Stromal cell of bone marrow (primary cell): Measurements from ENCODE around the gene AGFG1.

Experiments used
- DNase-seq: peaks from one replicate; pipeline ENCODE4 v3.0.0-alpha.2; 2012; ENCODE audit warnings: low read depth

Gene AGFG1

DNA sequence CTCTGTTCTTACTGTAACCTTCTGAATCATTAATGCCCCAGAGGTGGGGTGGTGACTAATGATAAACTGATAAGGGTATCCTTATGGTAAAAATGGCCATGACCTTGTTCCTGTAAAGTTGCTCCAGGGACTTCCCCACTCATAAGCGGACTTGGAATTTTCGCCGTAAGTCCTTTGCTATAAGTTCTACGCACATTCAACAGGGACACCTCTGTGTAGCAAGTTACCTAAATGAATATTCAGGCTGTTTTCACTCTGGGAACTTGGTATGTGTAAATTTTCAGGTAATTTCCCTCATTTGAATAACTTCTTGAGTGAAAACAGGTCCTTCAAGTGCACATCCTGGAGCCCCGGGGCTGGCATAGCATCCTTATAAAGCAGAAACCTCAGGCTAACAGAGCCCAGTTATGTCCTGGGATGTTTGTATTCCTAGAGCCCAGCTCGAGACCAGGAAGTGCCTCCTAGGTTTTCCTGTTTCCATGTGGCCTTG, 9.4 kb upstream of the AGFG1 start:
- DNase-seq: no peak

GRCh38 chr2:227462972-227463931, 8.7 kb upstream of the AGFG1 start:
- DNase-seq: no peak

DNA sequence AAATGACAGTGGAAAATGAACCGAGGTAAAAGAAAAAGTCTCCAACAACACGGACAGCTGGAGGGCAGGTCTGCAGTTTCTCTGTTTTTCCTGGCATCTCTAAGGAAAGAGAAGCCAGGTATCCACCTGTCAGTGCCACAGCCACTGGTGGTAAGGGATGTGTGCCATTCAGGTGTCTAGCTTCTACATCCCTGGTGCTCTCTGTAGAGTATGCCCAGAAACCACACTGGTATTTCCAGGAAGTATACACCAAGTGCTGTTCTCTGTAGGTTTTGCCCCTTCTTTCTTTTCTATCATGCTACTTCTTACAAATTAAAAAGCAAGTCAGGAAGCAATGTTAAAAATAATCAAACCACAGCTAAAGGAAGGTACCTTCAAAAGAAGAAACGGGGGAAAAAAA, 7.6 kb upstream of the AGFG1 start:
- no peak for DNase-seq

GRCh38 chr2:227464851-227465250, 7.1 kb upstream of the AGFG1 start:
- no peak for DNase-seq

DNA sequence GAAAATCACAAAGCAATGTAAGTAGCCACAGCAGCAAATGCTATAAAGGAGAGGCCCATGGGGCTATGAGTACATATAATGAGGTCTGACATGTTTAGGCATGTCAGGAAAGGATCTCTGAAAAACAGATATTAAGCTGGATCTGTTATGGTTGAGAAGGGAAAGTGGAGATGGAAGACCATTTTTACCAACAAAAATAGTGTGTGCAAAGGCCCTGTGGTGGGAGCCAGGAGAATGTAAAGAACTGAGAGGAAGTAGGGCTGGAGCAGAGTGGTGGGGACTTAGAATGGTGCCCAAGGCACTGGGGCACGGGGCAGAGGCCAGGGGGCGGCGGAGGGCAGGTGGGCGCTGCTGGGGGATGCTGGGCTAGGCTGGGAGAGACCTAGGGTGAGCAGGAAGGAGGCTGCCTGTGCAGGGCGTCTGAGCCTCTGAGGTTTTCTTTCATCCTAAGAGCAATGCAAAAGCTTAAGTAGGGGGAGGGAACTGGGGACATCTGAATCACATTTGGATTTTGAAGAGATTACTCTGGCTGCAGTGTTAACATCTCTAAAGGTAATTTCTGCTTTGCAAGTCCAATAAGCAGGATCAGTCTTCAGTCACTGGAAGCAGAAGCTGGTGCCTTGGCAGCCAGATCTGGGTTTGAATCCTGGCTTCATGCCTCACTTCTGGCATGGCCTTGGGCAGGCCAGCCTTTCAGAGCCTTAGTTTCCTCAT, 4.9 kb upstream of the AGFG1 start:
- no peak for DNase-seq

GRCh38 chr2:227471412-227471811, 544 bp upstream of the AGFG1 start:
- no peak for DNase-seq

DNA sequence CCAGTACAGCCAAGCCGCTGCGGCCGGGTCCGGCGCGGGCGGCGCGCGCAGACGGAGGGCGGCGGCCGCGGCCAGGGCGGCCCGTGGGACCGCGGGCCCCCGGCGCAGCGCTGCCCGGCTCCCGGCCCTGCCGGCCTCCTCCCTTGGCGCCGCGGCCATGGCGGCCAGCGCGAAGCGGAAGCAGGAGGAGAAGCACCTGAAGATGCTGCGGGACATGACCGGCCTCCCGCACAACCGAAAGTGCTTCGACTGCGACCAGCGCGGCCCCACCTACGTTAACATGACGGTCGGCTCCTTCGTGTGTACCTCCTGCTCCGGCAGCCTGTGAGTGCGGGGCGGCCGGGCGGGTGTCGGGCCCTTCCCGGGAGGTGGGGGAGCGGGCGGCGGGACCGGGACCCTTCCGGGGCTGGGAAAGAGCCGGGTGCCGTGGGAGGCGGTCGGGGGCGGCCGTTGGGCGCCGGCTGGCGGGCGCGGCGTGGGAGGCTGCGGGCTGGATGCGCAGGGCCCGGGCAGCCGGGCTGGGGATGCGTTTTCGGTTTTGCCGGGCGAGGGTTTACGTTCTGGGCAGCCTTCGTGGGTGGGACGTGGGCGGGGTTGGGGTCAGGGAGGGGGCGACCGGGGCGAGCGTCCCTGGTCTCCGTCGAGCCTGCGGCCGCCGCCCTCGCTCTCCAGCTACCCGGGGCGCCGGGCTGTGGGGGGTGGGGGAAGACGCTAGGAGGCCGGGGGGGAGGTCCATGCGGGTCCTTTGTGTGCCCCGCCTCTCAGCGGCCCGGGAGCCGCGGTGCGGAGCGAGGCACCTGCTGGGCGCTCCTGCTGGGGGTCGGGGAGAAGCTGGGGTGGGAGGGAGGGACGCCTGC, 537 bp downstream of the AGFG1 start:
- no peak for DNase-seq

DNA sequence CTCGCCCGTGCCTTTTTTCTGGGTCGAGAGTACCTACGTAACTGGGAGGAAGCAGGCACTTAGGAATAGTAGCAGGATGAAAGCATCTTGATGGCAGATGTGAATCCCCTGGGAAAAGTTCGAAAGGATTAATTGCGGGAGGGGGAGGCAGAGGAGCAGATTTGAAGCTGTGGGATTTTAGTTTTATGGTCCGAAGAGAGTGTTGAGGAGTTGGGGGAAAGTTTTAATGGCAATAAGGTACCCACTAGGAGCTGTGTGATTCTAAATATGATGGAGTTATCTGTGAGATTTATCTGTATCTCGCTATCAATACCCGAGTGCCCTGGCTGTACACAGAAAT, 1.1 kb downstream of the AGFG1 start:
- no peak for DNase-seq

DNA sequence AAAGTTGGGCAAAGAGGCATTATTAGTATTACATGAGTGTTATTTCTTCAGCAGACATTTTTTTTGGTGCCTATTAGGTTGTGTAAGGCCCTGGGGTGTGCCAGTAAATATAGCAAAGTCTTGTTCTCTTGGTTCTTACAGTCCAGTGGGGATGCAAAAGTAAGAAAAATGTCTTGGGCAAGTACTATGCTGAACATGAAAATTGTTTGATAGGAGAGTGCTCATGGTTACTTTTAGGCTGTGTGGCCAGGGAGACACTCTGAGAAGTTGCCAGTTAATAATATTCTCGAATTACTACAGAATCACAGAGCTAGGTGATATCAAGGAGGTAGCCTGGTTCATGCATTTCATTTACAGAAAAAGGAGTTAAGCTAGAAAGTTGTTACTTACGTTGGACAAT, 1.9 kb downstream of the AGFG1 start:
- no peak for DNase-seq

- DNase-seq: no peak
Observed at GRCh38 chr2:227474410-227474809, 2.5 kb downstream of the AGFG1 start.

- DNase-seq: no peak
Observed at GRCh38 chr2:227477291-227477690, 5.3 kb downstream of the AGFG1 start.

- DNase-seq: peak; percentile 38
Observed at GRCh38 chr2:227479865-227480475, 8.0 kb downstream of the AGFG1 start.

- no peak for DNase-seq
Observed at GRCh38 chr2:227480528-227480927, 8.6 kb downstream of the AGFG1 start.

GRCh38 chr2:227482638-227483340, 10.8 kb downstream of the AGFG1 start:
- peak; percentile 43 for DNase-seq

DNA sequence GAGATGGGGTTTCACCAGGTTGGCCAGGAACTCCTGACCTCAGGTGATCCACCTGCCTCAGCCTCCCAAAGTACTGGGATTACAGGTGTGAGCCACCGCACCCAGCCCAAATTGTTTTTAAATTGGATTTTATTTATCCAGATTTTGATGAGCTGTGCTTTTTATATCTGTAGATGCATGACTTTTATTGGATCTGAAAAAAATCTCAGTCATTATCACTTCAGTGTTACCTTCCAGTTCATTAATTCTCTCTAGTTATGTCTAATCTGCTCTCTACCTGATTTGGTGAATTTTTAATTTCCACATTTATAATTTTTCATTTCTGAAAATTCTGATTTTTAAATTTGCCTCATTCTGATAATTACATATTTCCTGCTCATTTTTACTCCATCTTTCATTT, 13.5 kb downstream of the AGFG1 start:
- DNase-seq: no peak

DNA sequence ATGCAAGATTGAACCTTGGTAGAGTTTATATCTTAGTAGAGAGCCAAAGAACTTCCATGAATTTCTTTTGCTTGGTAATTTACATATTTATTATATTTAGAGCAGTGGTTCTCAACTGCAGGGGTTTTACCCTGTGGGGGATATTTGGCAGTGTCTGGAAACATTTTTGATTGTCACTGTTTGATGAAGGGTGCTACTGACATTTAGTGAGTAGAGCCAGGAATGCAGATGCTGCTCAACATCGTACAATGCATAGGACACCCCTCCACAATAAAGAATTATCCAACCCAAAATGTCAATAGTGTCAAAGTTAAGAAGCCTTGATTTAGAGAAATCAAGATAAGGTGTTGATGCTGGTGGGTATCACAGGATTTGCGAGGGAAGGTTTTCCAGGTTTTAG, 14.7 kb downstream of the AGFG1 start:
- DNase-seq: no peak

- no peak for DNase-seq
Observed at GRCh38 chr2:227488045-227488444, 16.1 kb downstream of the AGFG1 start.

DNA sequence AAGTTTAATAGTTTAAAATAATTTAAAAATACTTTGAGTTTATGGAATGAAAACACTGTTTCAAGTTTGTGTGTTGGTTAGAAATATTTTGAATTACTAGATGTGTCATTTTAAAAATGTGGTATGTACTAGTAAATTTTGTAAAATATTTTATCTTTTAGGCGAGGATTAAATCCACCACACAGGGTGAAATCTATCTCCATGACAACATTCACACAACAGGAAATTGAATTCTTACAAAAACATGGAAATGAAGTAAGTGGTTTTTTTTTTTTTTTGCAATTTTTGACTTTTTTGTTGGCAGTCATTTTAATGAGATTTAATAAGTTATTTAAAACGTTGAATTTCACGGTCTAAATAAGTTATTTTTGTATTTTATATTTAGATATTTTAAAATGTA, 19.4 kb downstream of the AGFG1 start:
- no peak for DNase-seq

- DNase-seq: no peak
Observed at GRCh38 chr2:227493524-227493923, 21.6 kb downstream of the AGFG1 start.

GRCh38 chr2:227497158-227497557, 25.2 kb downstream of the AGFG1 start:
- no peak for DNase-seq

DNA sequence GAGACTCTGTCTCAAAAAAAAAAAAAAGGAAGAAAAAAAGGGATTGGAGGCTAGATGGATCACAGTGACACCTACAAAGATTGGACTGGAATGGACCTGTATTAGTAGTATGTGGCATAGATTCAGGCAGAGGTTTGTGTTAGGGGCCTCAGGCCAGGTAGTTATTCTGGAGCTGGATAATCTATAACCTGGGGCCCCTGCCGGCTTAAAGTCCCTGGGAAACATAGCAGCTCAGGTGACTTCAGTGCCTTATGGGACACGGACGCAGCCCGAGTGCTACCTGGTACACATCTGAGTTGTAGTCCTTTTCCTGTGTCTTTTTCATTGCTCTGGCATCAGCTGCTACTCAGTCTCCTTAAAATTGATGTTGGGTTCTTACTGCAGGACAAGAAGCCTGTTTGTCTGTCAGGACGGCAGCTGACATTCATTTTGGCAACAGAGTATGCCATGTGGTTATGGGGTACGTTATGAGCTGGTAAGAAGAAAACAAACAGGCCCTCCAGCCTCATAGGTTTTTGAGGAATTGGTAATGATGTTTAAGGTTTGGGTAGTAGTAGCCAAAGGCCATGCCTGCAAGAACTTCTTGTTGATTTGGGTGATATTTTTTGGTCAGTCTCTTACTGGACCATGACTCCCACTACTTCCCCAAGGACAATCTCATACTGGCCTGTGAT, 27.8 kb downstream of the AGFG1 start:
- no peak for DNase-seq
